ENCODE results near the gene CATSPER1.
A peak's percentile ranks its signal among the peaks of the same experiment; 100 is the strongest.

Gene CATSPER1

GRCh38 chr11:66002648-66003225 lies 23.5 kb downstream of the CATSPER1 start:
- no peak for DNase-seq (ENCODE audit: low spot score)

GRCh38 chr11:66001942-66002647 lies 24.2 kb downstream of the CATSPER1 start, which contains the start of the genes BANF1 and EIF1AD:
Gene BANF1, plus strand, starts transcription at chr11:66002503. Its CDS starts 748 bp downstream, at chr11:66003251.
Gene EIF1AD, minus strand, starts transcription at chr11:66002157. Its CDS starts 1,768 bp downstream, at chr11:66000389.
- peak; percentile 92 for DNase-seq (ENCODE audit: low spot score)

- no peak for DNase-seq (ENCODE audit: low spot score)
Measured at GRCh38 chr11:65997286-65997685, 29.0 kb downstream of the CATSPER1 start.

- DNase-seq (ENCODE audit: low spot score) = no peak
Measured at GRCh38 chr11:65992056-65992455, 34.2 kb downstream of the CATSPER1 start.

GRCh38 chr11:65988791-65989592 lies 37.3 kb downstream of the CATSPER1 start:
- peak; percentile 94 for DNase-seq (ENCODE audit: low spot score)

- no peak for DNase-seq (ENCODE audit: low spot score)
Measured at GRCh38 chr11:65987336-65987735, 38.9 kb downstream of the CATSPER1 start.

GRCh38 chr11:65983589-65983987 lies 42.7 kb downstream of the CATSPER1 start:
- no peak for DNase-seq (ENCODE audit: low spot score)

- DNase-seq (ENCODE audit: low spot score) = no peak
Measured at GRCh38 chr11:65982824-65983588, 43.3 kb downstream of the CATSPER1 start.

- no peak for DNase-seq (ENCODE audit: low spot score)
Measured at GRCh38 chr11:65981972-65982823, 44.1 kb downstream of the CATSPER1 start.

GRCh38 chr11:65981101-65981740 lies 45.1 kb downstream of the CATSPER1 start:
- no peak for DNase-seq (ENCODE audit: low spot score)

GRCh38 chr11:65979261-65979759 lies 47.0 kb downstream of the CATSPER1 start:
- no peak for DNase-seq (ENCODE audit: low spot score)

- DNase-seq (ENCODE audit: low spot score) = no peak
Measured at GRCh38 chr11:65978391-65979238, 47.7 kb downstream of the CATSPER1 start.

GRCh38 chr11:65977621-65978390 lies 48.5 kb downstream of the CATSPER1 start:
- DNase-seq (ENCODE audit: low spot score) = no peak

- no peak for DNase-seq (ENCODE audit: low spot score)
Measured at GRCh38 chr11:65976216-65977176, 49.8 kb downstream of the CATSPER1 start.

- DNase-seq (ENCODE audit: low spot score) = no peak
Measured at GRCh38 chr11:65975771-65976170, 50.5 kb downstream of the CATSPER1 start.

- no peak for DNase-seq (ENCODE audit: low spot score)
Measured at GRCh38 chr11:65973439-65974110, 52.7 kb downstream of the CATSPER1 start.

- DNase-seq (ENCODE audit: low spot score) = no peak
Measured at GRCh38 chr11:65972116-65972515, 54.2 kb downstream of the CATSPER1 start.
